Endodermal cell (in vitro differentiated cells): ENCODE data around the gene SLC6A13. TPM values are rescaled to one million over a fixed set of nuclear protein-coding genes. Genes with fewer than 3 reads are reported as not detected.
A peak's percentile ranks its signal among the peaks of the same experiment; 100 is the strongest.

Source experiments
- DNase-seq: peaks from one replicate; pipeline ENCODE4 v3.0.0-alpha.2; 2017
- H3K27ac ChIP-seq: 2 replicates; pipeline ENCODE4 v1.5.1; 2013; ENCODE audit warnings: mild to moderate bottlenecking, low read depth, low read length, moderate library complexity
- H3K27me3 ChIP-seq: 2 replicates; pipeline ENCODE4 v1.6.1; 2013; ENCODE audit warnings: mild to moderate bottlenecking, low read length, moderate library complexity; ENCODE audit not compliant: insufficient read depth, control insufficient read depth, poor library complexity, severe bottlenecking
- H3K36me3 ChIP-seq: 2 replicates; pipeline ENCODE4 v1.7.0; 2013; ENCODE audit warnings: mild to moderate bottlenecking, low read length, moderate library complexity; ENCODE audit not compliant: control insufficient read depth, insufficient read depth
- H3K4me1 ChIP-seq: one replicate; pipeline ENCODE4 v1.7.0; 2013; ENCODE audit warnings: low read length; ENCODE audit not compliant: control insufficient read depth, insufficient read depth
- H3K4me3 ChIP-seq: 2 replicates; pipeline ENCODE4 v1.5.1; 2013; ENCODE audit warnings: mild to moderate bottlenecking, low read length, moderate library complexity
- H3K9ac ChIP-seq: 2 replicates; pipeline ENCODE4 v1.6.1; 2013; ENCODE audit warnings: mild to moderate bottlenecking, low read length, moderate library complexity; ENCODE audit not compliant: poor library complexity, severe bottlenecking; ENCODE audit errors: extremely low read depth
- H3K9me3 ChIP-seq: 2 replicates; pipeline ENCODE4 v1.6.1; 2013; ENCODE audit warnings: mild to moderate bottlenecking, low read length, moderate library complexity; ENCODE audit not compliant: control insufficient read depth
- H3K27ac Mint-ChIP-seq: 2 replicates; pipeline ENCODE4 v1.8.0; 2020; ENCODE audit warnings: mixed read lengths
- H3K27me3 Mint-ChIP-seq: 2 replicates; pipeline ENCODE4 v1.8.0; 2021; ENCODE audit warnings: mild to moderate bottlenecking, mixed read lengths; ENCODE audit not compliant: insufficient read depth
- H3K36me3 Mint-ChIP-seq: 2 replicates; pipeline ENCODE4 v1.8.0; 2020; ENCODE audit warnings: low read depth, mixed read lengths
- H3K4me1 Mint-ChIP-seq: 2 replicates; pipeline ENCODE4 v1.8.0; 2020; ENCODE audit warnings: mixed read lengths
- H3K4me3 Mint-ChIP-seq: 2 replicates; pipeline ENCODE4 v1.8.0; 2020; ENCODE audit warnings: mild to moderate bottlenecking, moderate library complexity, mixed read lengths
- H3K9me3 Mint-ChIP-seq: 2 replicates; pipeline ENCODE4 v1.8.0; 2020; ENCODE audit warnings: mild to moderate bottlenecking, mixed read lengths
- CTCF ChIP-seq: fragments of 200-600 bp; sonication (generic); conservative IDR thresholded peaks from 2 replicates; pipeline ENCODE4 v1.5.0; 2021; ENCODE audit warnings: antibody characterized with exemption, mild to moderate bottlenecking
- WGBS, 2 experiments: methylation state at CpG; one replicate each; pipeline versions ENCODE4 v1.1.5 to v1.1.7; 2013; ENCODE audit warnings: missing lambda C conversion rate in 2 of 2, mixed read lengths in 1 of 2; ENCODE audit not compliant: insufficient coverage in 1 of 2, insufficient read length in 1 of 2; 5-methylcytosine and 5-hydroxymethylcytosine counted together
- total RNA-seq, 2 donors: library from RNA; stranded (reverse); fragmentation: NEBNext Ultra II Directional in 1 of 2; extraction: Animal tissue kit (Norgen Biotek cat#: 25700) in 1 of 2; gene quantifications; 2 replicates in 1 of 2; 3 replicates in 1 of 2; pipeline ENCODE4 v1.2.1, GENCODE V29; 2021

SLC6A13 gene
- total RNA-seq, 2 donors from 2014 or later = 1.1 to 2.4 TPM

DNA sequence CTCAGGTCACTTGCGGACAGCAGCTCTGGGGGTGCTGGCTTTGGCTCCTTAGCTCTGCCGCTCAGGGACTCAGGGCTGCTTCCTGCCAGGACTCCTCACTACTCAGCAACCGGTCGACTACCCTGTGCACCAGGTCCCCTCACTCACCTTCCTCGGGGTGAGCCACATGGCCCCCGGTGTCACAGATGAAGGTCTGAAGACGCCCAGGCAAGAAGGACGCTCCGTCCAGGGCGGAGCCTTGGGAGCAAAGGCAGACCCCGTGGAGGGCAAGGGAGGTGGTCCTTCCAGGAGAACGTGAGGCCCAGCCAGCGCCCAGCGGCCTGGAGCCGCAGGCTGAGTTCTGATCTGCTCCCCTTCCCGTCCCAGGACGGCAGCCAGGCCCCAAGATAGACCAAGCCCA lies 80.7 kb downstream of the SLC6A13 start:
- H3K4me3 ChIP-seq = no peak overlapping the region
- Mint-ChIP-seq H3K4me1 (peaks cover 15% of the 10 kb centered on the region), H3K27ac (no peak overlapping the region), H3K27me3 (peaks cover 24% of the 10 kb centered on the region), H3K9me3 (no peaks in the 10 kb centered on the region), H3K4me3 (no peak overlapping the region), H3K36me3 (no peaks in the 10 kb centered on the region)
- H3K4me1 ChIP-seq = peaks cover 7% of the 10 kb centered on the region
- H3K9ac ChIP-seq = no peak overlapping the region
- no peaks in the 10 kb centered on the region for H3K27me3 ChIP-seq
- no peaks in the 10 kb centered on the region for H3K9me3 ChIP-seq
- no peaks in the 10 kb centered on the region for H3K36me3 ChIP-seq
- peak overlapping the region; percentile 13 for H3K27ac ChIP-seq
- no peak for DNase-seq
- 91% methylated on average over 10 to 17 of the region's 17 CpGs for WGBS, 2 experiments
- no peak for TF ChIP-seq CTCF

DNA sequence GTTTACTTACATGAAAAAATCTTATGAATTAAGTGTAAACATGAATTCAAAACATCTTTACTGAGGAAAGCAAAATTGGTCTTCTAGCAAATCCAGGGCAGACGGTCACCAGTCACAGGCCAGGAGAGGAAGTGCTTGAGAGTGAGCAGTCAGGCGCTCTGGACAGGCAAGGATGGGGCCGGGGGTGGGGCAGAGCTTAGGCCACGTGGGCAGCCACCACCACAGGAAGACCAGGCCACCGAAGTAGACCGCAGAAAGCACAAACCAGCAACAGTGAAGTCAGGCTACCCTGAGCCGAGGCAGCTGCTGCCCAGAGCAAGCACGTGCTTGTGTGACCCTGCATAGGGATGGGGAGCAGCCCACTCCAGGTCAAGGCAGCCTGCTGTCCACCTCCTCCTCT lies 82.2 kb downstream of the SLC6A13 start:
- Mint-ChIP-seq H3K9me3 (no peaks in the 10 kb centered on the region), H3K36me3 (no peaks in the 10 kb centered on the region), H3K27ac (no peak overlapping the region), H3K4me1 (peaks cover 15% of the 10 kb centered on the region), H3K4me3 (no peak overlapping the region), H3K27me3 (peaks cover 10% of the 10 kb centered on the region)
- H3K27ac ChIP-seq = no peak overlapping the region
- peaks cover 7% of the 10 kb centered on the region for H3K4me1 ChIP-seq
- DNase-seq = no peak
- no peak overlapping the region for H3K9ac ChIP-seq
- no peaks in the 10 kb centered on the region for H3K27me3 ChIP-seq
- H3K36me3 ChIP-seq = no peaks in the 10 kb centered on the region
- no peaks in the 10 kb centered on the region for H3K9me3 ChIP-seq
- no peak overlapping the region for H3K4me3 ChIP-seq
- 85 to 96% methylated on average over 3 to 8 of the region's 8 CpGs for WGBS, 2 experiments
- TF ChIP-seq CTCF = no peak

GRCh38 chr12:179885-180284 lies 82.8 kb downstream of the SLC6A13 start:
- no peak for TF ChIP-seq CTCF
- H3K4me1 Mint-ChIP-seq = peaks cover 19% of the 10 kb centered on the region
- Histone ChIP-seq H3K9ac (no peak overlapping the region), H3K27me3 (no peaks in the 10 kb centered on the region), H3K36me3 (no peaks in the 10 kb centered on the region), H3K27ac (no peak overlapping the region), H3K9me3 (no peaks in the 10 kb centered on the region), H3K4me1 (peaks cover 7% of the 10 kb centered on the region), H3K4me3 (no peak overlapping the region)
- WGBS, 2 experiments = 82 to 90% methylated on average over 4 to 5 of the region's 5 CpGs
- H3K4me3 Mint-ChIP-seq = no peak overlapping the region
- H3K27ac Mint-ChIP-seq = no peak overlapping the region
- DNase-seq = no peak
- no peaks in the 10 kb centered on the region for H3K36me3 Mint-ChIP-seq
- H3K9me3 Mint-ChIP-seq = no peaks in the 10 kb centered on the region
- H3K27me3 Mint-ChIP-seq = peaks cover 5% of the 10 kb centered on the region
